ENCODE measurements around the gene IPP.
A peak's percentile ranks its signal among the peaks of the same experiment; 100 is the strongest.
"Not testable (repeated sequence)": the region's sequence is repeated elsewhere in the genome, so short reads cannot be mapped to it uniquely, and the experiment has no call there.

IPP gene

DNA sequence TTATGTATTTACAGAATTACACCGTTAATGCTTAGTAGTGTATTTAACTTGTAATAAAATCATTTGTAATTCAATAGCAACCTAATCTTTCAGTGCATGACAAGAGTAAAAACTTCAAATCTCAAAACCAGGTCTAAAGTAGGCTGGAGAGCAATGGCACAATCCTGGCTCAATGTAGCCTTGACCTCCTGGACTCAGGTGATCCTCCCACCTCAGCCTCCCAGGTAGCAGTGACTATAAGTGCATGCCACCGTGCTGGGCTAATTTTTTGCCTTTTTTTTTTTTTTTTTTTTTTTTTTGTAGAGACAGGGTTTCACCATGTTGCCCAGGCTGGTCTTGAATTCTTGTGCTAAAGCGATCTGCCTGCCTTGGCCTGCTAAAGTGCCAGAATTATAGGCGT is 11.3 kb downstream of the IPP start:
- DNase-seq = no peak

DNA sequence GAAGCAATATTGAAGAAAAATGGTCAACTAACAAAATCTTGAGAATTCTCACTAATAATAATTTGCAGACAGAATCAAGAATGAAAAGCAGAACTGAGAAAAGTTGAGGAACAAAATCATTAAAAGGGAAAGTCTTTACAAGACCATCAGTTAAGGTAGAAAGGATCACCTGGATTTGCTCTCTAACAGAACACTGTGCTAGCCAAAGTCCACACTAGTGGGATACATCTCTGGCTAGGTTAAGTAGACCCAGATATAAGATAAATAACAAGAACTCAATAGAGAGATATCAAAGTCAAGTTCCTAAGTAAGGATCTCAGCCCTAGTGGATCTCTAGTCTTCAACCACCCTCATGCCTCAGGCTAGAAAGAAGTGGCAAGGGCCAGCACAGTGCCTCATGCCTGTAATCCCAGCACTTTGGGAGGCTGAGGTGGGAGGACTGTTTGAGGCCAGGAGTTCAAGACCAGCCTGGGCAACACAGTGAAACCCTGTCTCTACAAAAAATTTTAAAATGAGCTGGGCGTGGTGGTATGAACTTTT is 19.6 kb downstream of the IPP start:
- DNase-seq = no peak

DNA sequence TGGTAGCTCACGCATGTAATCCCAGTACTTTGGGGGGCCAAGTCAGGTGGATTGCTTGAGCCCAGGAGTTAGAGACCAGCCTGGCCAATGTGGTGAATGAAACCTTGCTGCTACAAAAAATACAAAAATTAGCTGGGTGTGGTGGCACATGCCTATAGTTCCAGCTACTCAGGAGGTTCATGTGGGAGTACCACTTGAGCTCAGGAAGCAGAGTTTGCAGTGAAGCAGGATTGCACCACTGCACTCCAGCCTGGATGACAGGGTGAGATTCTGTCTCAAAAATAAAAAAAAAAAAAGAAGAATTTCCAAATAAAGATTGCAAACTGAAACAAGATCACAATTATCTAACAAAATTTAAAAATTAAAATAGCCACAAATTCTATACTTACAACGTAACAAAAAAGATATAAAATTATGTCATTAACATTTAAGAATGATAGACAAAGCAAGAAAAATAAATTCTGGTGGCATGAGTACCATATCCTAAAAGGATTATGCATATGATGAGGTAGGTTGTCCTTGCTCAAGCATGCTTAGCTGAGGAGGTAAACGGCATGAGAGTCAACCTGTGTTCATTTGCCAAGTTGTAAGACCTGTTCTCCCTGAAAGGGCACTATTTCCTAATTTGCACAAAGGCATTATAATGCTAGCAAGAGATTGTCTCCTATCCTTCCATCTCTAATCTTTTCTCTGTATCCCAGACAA is 20.2 kb downstream of the IPP start:
- no peak for DNase-seq

DNA sequence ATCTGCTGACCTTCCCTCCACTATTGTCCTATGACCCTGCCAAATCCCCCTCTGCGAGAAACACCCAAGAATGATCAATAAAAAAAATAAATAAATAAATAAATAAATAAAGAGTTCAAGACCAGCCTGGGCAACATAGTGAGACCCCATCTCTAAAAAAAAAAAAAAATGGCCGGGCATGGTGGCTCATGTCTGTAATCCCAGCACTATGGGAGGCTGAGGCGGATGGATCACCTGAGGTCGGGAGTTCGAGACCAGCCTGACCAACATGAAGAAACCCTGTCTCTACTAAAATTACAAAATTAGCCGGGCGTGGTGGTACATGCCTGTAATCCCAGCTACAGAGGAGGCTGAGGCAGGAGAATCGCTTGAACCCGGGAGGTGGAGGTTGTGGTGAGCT is 24.4 kb downstream of the IPP start:
- not testable (repeated sequence) for DNase-seq

DNA sequence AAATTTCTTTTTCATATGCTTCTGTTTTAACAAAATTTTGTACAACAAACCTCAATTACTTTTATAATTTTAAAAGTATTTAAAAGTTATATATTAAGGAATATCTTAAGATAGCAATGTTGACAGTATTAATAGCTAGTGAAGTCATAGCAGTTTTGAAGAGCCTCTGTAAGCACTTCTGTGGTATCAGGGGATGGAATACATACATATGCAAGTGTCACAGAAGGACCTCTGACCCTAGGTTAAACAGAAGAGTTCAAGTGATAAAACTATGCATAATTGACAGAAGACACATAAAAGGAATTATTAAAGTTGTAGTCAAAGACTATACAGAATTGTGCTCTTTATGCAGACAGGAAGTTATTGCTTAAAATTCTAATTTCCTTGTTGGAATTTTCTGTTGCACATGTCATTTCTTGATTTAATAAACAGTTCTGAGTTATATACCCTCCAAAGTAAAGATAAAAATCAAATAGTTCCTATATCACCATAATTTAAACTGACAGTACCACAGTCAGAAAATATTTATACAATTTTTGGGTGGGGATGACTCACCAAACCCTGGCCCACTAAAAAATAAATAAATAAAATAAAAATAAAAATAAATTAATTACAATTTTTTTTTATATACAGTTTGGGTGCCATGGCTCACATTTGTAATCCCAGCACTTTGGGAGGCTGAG is 27.1 kb downstream of the IPP start:
- no peak for DNase-seq

DNA sequence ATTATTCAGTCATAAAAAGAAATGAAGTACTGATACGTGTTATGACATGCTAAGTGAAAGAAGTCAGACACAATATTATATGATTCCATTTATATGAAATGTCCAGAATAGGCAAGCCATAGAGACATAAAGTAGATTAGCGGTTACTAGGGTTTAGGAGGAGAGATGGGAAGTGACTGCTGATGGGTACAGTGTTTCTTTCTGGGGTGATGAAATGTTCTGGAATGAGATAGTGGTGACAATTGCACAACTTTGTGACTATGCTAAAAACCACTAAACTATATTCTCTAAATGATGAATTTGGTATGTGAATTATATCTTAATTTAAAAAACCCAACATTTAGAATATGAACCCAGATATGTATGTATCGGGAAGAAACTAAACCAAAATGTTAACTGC is 27.6 kb downstream of the IPP start:
- DNase-seq = no peak

DNA sequence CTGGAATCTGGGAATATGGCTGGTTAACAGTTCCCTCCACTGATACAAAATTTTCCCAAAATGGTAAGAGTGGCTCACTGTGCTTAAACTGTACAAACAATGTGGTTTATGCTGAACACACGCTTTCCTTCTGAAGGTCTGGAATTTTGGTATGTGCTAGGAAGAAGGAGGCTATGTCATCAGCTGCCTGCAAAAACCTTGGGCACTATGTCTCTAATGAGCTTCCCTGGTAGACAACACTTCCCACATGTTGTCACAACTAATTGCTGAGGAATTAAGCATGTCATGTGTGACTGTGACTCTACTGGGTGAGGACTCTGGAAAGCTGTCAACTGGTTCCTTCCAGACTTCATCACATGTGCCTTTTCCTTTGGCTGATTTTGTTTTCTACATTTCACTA is 29.2 kb downstream of the IPP start:
- no peak for DNase-seq

DNA sequence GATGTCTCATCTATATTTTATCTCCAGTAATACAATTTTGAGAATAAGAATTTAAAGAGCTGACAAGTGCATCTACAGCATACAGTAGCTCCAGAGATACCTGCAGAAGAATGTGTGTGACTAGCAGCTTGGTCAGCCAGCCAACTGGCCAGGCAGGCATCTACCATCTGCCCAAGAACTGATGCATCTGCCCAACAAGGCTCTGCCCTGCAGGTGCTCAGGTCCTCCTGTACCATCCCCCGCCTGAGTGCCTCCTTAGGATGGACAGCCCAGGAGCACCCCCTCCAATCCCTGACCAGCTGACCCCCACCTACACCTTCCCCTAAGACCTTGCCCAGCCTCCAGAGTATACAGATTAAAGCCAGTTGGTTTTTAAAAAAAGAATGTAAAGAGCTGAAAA is 32.2 kb downstream of the IPP start:
- DNase-seq = no peak

DNA sequence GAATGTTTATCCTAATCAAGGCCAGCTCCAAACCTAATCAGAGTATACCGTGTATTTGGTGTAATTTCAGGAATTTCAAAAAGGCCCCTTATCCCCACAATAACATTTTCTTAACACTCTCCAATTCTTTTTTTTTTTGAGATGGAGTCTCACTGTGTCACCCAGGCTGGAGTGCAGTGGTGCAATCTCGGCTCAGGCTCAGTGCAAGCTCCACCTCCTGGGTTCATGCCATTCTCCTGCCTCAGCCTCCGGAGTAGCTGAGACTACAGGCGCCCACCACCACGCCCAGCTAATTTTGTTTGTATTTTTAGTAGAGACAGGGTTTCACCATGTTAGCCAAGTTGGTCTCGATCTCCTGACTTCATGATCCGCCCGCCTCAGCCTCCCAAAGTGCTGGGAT is 33.1 kb downstream of the IPP start:
- not testable (repeated sequence) for DNase-seq

DNA sequence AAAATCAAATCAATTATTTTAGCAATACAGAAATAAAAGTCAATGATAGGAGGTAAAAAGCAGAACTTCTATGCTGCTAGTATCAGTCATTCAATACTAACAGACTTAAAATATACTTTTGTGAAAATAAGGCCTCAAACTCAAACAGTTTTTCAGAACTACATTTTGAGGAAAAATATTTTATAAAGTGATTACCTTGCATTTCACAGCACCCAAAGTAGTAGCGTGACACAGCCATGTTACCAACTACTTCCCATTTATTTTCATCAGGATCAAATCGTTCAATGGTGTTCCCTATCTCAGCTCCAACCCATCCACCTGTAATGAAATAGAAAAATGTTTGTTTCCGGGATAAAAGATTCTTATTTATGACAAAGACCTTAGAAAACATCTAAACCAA is 33.8 kb downstream of the IPP start:
- no peak for DNase-seq

DNA sequence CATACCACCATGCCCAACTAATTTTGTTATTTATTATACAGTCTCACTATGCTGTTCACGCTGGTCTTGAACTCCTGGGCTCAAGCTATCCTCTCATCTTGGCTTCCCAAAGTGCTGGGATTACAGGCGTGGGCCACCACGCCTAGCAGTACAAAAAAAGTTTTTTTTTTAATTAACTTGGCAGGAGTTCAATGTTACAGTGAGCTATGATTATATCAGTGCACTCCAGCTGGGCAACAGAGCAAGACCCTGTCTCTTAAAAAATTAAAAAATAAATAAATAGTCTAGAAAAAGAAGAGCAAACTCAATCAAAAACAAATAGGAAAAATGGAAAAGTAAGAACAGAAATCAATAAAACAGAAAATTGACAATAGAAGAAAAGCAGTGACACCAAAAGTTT is 36.7 kb downstream of the IPP start:
- DNase-seq = no peak

DNA sequence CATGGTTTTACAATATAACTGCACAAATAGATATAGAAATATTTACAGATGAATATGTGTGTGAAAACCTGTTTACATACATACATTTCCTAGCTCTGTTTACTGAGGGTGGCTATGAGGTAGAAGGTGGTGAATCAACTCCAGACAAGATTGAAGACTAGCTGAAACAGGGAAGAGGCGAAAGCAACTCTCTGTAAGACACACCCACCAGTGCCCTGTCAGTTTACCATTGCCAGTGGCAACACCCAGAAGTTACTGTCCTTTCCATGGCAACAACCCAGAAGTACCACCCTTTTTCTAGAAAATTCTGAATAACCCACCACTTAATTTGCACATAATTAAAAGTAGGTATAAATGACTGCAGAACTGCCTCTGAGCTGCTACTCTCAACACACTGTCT is 45.8 kb downstream of the IPP start:
- no peak for DNase-seq

DNA sequence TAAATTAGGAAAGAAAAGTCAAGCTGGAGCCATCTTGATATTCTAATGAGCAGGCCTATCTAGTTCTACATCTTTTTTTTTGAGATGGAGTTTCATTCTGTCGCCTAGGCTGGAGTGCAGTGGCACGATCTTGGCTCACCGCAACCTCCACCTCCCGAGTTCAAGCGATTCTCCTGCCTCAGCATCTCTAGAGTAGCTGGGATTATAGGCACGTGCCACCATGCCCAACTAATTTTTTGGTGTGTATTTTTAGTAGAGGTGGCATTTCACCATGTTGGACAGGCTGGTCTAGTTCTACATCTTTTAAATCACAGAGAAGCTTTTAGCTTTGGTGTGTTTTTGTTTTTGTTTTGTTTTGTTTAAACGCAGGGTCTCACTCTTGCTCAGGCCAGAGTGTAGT is 55.6 kb downstream of the IPP start:
- DNase-seq = no peak

DNA sequence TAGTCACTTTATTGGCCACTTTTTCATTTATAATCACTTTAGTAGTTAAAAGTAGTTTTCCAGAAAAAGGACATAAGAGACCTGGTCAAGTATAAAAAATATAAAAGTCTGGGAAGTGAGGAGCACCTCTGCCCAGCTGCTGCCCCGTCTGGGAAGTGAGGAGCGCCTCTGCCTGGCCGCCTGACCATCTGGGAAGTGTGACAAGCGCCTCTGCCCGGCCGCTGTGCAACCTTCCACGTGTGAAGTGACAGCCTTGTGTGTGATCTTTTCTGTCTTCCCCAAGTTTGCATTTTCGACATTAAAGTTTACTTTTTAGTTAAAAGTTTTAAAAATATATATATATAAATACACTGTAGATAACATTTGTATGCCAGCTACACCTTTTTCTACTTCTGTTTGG is 56.6 kb downstream of the IPP start:
- DNase-seq = not testable (repeated sequence)

DNA sequence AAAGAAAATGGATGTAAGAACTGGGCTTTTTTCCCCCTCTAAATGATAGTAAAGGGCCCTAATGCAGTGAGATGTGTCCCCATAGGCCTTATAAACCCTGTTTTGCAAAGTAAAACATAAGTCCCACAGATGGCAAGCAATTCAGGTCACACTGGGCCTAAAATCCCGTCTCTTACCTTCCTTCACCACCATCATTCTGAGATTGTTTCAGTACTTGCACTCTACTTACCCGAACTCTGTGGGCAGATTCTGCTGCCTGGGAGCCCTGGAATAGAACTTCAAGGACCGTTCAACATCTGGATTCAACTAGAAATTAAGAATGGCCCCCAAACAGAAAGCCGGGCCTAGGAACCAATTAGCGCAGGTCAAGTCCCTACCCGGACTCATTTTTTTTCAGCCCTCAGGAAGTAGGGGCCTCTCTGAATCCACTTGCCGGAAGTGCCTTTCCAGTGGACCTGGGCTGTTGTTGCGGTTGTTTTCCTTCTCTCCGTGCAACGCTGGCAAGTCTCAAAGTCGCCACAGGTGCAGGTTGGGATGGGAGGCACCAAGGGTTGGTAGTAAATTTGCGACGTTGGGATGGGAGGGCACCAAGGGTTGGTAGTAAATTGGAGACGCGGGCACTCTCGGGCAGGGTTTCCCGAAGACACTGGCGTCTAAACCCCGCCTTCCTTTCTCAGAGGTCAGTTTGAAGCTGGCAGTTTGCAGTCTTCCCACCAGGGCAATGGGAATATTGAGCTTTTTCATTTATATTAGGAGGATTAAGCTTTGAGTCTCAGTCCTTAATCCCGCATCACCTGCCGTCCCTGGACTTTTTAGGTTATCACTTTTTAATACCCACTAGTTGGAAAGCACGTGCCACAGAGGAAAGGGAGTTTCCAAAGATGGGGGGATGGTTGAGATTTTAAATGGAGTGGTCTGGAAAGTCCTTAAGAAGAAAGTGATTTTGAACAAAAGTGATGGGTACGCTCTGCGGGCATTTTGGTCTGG is 62.4 kb downstream of the IPP start, which contains the start of gene TMEM69:
Gene TMEM69 (plus strand): TSS at position 428 of the 987 bp plus-strand sequence. CDS start 2,888 bp downstream, outside the sequence.
- DNase-seq = peak; percentile 91

DNA sequence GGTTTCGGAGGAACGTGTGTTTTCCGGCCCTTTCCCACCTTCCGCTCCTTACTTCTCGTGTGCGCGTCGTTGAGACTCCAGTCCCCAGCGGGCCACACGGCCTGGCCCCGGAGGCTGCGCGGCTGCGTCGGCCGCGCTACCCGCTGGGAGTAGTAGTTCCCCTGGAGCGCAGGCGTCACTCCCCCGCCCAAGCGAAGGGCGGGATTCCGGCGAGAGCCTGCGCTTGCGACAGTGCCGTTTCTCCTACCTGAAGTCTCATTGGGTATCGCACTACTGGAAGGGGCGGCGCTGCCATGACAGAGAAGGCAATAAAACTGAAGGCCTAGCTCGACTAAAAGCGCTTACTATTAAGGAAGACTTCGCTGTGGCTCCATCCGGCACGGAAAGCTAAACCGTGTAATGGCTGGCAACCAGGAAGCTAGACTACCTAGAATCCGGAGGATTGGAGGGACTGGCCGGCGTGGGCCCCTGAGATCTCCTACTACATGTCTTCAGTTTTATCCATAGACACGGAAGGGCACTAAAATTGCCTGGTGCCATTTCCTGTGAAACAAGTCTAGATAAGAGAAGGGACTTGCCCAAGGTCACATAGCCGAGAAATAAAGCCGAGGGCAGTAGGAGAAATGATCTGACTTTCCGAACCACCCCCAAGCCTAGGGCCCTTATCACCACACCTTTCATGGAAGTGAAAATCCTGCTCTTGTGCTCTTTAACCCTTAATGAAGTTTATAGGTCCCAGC is 63.3 kb downstream of the IPP start:
- peak; percentile 99 for DNase-seq

DNA sequence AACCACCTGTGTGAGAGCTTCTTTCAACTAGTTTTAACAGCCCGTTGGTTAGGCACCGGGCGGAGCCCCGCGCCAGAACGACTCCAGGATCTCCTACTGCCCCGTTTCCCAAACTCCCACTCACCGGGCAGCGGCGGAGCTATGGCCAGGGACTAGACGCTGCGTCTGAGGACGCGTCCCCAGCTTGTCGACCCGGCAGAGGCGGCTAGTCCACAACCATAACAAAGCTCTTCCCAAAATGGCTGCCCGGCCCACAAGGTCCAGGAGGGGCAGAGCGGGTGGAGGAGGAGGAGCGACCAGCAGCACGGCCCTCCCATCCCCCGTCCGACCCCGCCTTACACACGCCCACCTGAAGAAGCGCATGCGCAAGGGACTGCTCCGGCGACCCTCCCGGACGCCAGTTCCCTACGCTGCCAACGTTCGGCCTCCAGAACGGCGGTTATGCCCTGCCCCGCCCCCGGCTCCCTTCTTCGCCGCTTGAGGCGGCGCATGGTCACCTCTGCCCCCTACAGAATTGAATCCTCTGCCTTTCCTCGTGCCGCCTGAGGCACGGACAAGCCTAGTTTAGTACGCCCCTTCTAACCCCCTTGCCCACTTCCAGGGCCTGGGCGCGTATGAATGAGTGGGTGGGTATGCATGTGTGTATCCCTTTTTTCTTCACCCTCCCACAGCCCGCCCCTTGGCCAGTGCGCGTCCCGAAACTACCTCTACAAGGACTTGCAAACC is 64.0 kb downstream of the IPP start, which contains the start of gene GPBP1L1:
Gene GPBP1L1 (minus strand): TSS at position 246 of the 726 bp plus-strand sequence. CDS start 27,446 bp downstream, outside the sequence.
- peak; percentile 96 for DNase-seq

DNA sequence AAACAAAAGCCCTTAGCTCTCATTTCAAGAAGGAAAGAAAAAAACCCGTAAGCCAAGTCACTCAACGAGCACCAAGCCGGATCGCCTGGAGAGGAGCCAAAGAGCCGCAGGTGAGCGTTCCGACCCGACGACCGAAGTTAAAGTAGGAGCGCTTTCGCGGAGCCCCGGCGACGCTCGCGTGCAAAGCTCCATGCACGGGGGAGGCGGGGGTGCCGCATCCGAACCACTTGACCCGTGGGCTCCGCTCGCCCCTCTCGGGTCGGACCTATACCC is 64.5 kb downstream of the IPP start:
- peak; percentile 64 for DNase-seq

DNA sequence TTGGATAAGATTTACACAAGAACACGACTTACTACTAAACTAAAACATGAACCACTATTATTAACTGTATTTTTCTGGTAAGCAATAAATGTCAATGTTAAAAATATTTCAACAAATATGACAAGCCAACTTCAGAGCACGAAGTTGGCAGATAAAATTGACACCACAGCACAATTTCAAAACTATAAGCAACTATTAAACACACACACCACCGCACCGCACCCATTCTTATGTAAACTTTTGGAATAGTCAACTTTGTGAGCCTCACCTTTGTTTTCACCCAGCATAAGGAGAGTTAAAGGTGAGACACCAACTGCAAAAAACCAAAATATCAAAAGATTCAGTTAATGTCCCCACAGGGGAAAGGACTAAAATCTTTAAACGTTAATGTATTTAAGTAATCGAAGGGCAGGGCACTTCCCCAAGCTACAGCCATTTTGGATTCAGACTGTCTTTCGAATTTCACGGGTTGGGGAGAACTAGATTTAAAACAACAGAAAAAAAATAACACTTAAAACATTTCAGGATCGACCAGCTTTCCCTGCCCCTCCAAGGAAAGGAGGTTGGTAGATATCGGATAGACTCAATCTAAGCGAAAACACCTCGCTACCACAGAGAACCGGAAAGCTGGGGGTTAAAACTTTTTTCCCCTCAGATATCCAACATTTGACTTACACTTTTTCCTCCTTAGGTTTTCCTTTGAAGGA is 65.0 kb downstream of the IPP start:
- DNase-seq = no peak

DNA sequence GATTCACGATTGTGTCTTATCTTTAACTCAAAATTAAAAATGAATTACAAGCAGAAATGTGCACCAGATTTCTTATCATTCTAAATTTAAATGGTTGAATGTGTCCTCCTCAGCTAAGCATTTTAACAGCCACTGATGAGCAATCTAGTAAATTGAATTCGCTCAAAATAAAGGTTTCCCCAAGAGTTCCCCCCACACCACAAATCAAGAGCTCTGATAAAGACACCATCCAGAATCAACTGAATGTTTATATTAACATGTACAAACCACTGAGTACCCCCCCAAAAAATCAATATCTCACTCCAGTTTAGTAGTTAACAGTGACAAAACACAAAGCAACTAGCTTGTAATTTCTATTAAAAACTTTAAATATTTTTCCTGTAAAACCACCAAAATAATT is 66.1 kb downstream of the IPP start:
- no peak for DNase-seq

DNA sequence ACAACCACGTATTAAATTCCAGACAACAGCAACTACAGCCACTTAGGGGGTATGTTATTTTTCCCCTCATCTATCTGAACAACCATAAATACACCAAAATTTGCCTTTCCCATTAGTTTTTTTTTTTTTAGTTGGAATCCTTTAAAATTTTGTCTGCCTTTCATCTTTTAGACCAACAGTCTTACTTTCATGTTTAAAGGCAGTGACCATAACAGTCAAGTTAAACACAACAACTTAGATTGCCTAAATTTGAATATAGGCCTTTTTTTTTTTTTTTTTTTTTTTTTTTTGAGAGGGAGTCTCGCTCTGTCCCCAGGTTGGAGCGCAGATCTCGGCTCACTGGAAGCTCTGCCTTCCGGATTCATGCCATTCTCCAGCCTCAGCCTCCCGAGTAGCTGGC is 67.5 kb downstream of the IPP start:
- DNase-seq = no peak
